ENCODE data around the gene ATG5. TPM values are rescaled to one million over a fixed set of nuclear protein-coding genes. Genes with fewer than 3 reads are reported as not detected.

ATG5 gene
- total RNA-seq, 2 donors from 2014 or later = 32.1 to 38.4 TPM

DNA sequence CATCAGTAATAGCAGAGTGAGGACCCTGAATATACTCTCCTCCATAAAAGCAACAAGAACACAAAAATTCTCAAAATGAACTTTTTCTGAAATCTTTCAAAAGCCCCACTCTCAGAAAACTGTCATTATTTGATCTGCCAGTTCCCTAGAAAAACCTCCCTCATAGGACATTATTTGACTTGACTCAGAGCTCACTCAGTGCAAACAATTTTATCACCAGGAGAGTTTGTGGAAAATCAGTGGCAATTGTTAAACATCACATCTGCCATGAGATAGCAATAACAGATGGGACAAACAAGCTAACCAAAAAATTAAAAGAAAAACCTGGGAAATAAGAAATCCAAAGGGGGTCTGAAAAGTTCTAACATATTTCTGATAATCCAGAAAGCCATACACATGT, 100.0 kb downstream of the ATG5 start:
- H3K9me3 Mint-ChIP-seq = no peaks in the 10 kb centered on the region
- DNase-seq (no peak), ATAC-seq (replicated peaks in 1 of 2) (no peak)
- peaks cover 17% of the 10 kb centered on the region for H3K4me1 Mint-ChIP-seq (ENCODE audit: low read depth)
- H3K36me3 Mint-ChIP-seq (ENCODE audit: insufficient read depth in 2 of 2) = peaks cover 2 to 3% of the 10 kb centered on the region in 2 donors
- H3K27ac Mint-ChIP-seq = peak overlapping the region; percentile 7
- H3K27me3 Mint-ChIP-seq (ENCODE audit: low read depth) = no peaks in the 10 kb centered on the region
- H3K4me3 Mint-ChIP-seq = no peak overlapping the region

- DNase-seq = peak; percentile 73 to 74
- H3K4me3 Mint-ChIP-seq = no peak overlapping the region
- H3K27me3 Mint-ChIP-seq (ENCODE audit: low read depth) = no peaks in the 10 kb centered on the region
- no peaks in the 10 kb centered on the region for H3K9me3 Mint-ChIP-seq
- H3K4me1 Mint-ChIP-seq (ENCODE audit: low read depth) = peaks cover 17% of the 10 kb centered on the region
- peak; percentile 85 to 87 for ATAC-seq (replicated peaks in 1 of 2)
- peak overlapping the region; percentile 76 for H3K27ac Mint-ChIP-seq
- peaks cover 2 to 3% of the 10 kb centered on the region in 2 donors for H3K36me3 Mint-ChIP-seq (ENCODE audit: insufficient read depth in 2 of 2)
Observed at GRCh38 chr6:106223300-106223930, 102.1 kb downstream of the ATG5 start.

- Mint-ChIP-seq H3K27ac (no peak overlapping the region), H3K36me3 (ENCODE audit: insufficient read depth in 2 of 2) (peaks cover 0 to 3% of the 10 kb centered on the region in 2 donors), H3K9me3 (no peaks in the 10 kb centered on the region), H3K4me1 (ENCODE audit: low read depth) (peaks cover 7% of the 10 kb centered on the region), H3K27me3 (ENCODE audit: low read depth) (no peaks in the 10 kb centered on the region), H3K4me3 (no peak overlapping the region)
- no peak for ATAC-seq (replicated peaks in 1 of 2)
- no peak for DNase-seq
Observed at GRCh38 chr6:106220485-106220884, 105.1 kb downstream of the ATG5 start.

DNA sequence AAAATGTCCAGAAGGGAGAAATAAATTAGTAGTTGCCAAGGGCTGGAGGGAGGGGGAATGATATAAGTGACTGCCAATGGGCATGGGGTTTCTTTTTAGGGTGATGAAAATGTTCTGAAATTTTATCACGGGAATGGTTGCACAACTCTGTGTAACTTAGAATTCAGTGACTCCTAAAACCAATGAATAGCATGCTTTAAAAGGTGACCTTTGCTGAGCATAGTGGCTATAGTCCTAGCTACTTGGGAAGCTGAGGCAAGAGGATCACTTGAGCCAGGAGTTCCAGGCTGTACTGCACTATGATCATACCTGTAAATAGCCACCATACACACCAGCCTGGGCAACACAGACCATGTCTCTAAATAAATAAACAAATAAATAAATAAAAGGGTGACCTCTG, 109.0 kb downstream of the ATG5 start:
- no peak overlapping the region for H3K4me3 Mint-ChIP-seq
- no peak overlapping the region for H3K27ac Mint-ChIP-seq
- ATAC-seq (replicated peaks in 1 of 2) (no peak), DNase-seq (no peak)
- H3K27me3 Mint-ChIP-seq (ENCODE audit: low read depth) = no peaks in the 10 kb centered on the region
- H3K36me3 Mint-ChIP-seq (ENCODE audit: insufficient read depth in 2 of 2) = no peaks in the 10 kb centered on the region
- H3K9me3 Mint-ChIP-seq = no peaks in the 10 kb centered on the region
- H3K4me1 Mint-ChIP-seq (ENCODE audit: low read depth) = no peaks in the 10 kb centered on the region

GRCh38 chr6:106215608-106216007, 110.0 kb downstream of the ATG5 start:
- ATAC-seq (replicated peaks in 1 of 2) (no peak), DNase-seq (no peak)
- no peak overlapping the region for H3K4me3 Mint-ChIP-seq
- peaks cover 0 to 3% of the 10 kb centered on the region in 2 donors for H3K36me3 Mint-ChIP-seq (ENCODE audit: insufficient read depth in 2 of 2)
- H3K4me1 Mint-ChIP-seq (ENCODE audit: low read depth) = peaks cover 4% of the 10 kb centered on the region
- no peak overlapping the region for H3K27ac Mint-ChIP-seq
- no peaks in the 10 kb centered on the region for H3K9me3 Mint-ChIP-seq
- H3K27me3 Mint-ChIP-seq (ENCODE audit: low read depth) = no peaks in the 10 kb centered on the region

DNA sequence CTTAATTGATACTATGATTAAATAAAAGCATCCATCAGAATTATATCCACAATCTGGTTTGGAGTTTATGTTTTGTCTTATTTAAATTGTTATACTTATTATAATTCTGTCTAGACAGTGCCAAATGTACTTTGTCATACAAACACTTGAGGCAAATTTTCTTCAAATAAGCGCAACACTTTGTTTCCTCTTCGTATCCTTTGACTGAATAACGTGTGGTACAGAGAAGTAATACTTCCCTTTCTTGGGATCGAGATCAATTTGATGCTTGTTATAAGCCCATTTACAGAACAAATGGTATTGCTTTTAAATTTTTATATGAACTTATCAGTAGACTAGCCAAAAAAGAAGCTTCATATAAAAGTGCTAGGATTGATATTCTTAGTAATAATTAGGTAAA, 111.0 kb downstream of the ATG5 start:
- Mint-ChIP-seq H3K27me3 (ENCODE audit: low read depth) (no peaks in the 10 kb centered on the region), H3K4me1 (ENCODE audit: low read depth) (peaks cover 4% of the 10 kb centered on the region), H3K9me3 (no peaks in the 10 kb centered on the region), H3K4me3 (no peak overlapping the region), H3K36me3 (ENCODE audit: insufficient read depth in 2 of 2) (peaks cover 0 to 3% of the 10 kb centered on the region in 2 donors), H3K27ac (no peak overlapping the region)
- DNase-seq = no peak
- no peak for ATAC-seq (replicated peaks in 1 of 2)

GRCh38 chr6:106213660-106214289, 111.8 kb downstream of the ATG5 start:
- Mint-ChIP-seq H3K27ac (peak overlapping the region; percentile 51), H3K27me3 (ENCODE audit: low read depth) (no peaks in the 10 kb centered on the region), H3K4me3 (no peak overlapping the region), H3K36me3 (ENCODE audit: insufficient read depth in 2 of 2) (peaks cover 0 to 3% of the 10 kb centered on the region in 2 donors), H3K4me1 (ENCODE audit: low read depth) (peaks cover 4% of the 10 kb centered on the region), H3K9me3 (no peaks in the 10 kb centered on the region)
- DNase-seq = no peak
- no peak for ATAC-seq (replicated peaks in 1 of 2)

GRCh38 chr6:106212576-106212975, 113.0 kb downstream of the ATG5 start:
- ATAC-seq (replicated peaks in 1 of 2) (no peak), DNase-seq (no peak)
- Mint-ChIP-seq H3K27me3 (ENCODE audit: low read depth) (no peaks in the 10 kb centered on the region), H3K9me3 (no peaks in the 10 kb centered on the region), H3K36me3 (ENCODE audit: insufficient read depth in 2 of 2) (peaks cover 0 to 7% of the 10 kb centered on the region in 2 donors), H3K27ac (no peak overlapping the region), H3K4me3 (no peak overlapping the region), H3K4me1 (ENCODE audit: low read depth) (peaks cover 5% of the 10 kb centered on the region)

- no peaks in the 10 kb centered on the region for H3K27me3 Mint-ChIP-seq (ENCODE audit: low read depth)
- H3K27ac Mint-ChIP-seq = peak overlapping the region; percentile 95
- ATAC-seq (replicated peaks in 1 of 2) (peak; percentile 46 to 86), DNase-seq (no peak)
- peaks cover 28% of the 10 kb centered on the region for H3K4me1 Mint-ChIP-seq (ENCODE audit: low read depth)
- peaks cover 0 to 3% of the 10 kb centered on the region in 2 donors for H3K9me3 Mint-ChIP-seq
- peaks cover 2 to 14% of the 10 kb centered on the region in 2 donors for H3K36me3 Mint-ChIP-seq (ENCODE audit: insufficient read depth in 2 of 2)
- peak overlapping the region in 1 of 2 donors; percentile 8 for H3K4me3 Mint-ChIP-seq
Observed at GRCh38 chr6:106206905-106207304, 118.7 kb downstream of the ATG5 start.

DNA sequence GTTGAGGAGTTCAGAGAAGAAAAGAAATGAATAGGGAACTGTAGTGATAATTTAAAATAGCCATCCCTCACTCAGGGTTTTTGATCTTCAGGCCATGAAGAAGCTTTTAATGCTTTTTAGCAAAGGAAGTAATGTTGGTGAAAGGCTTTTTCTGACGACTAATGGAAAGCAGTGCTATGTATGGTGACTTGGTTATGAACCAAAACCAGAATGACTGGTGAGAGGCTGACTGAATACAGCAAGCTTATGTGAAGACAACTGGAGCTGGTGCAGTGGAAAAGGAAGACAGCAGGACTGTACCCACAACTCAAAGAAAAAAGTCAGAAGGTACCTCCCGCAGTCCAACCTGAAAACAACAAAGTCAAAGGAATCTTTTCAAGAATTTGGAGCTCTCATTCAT, 120.6 kb downstream of the ATG5 start:
- Mint-ChIP-seq H3K4me3 (no peak overlapping the region), H3K27me3 (ENCODE audit: low read depth) (no peaks in the 10 kb centered on the region), H3K27ac (no peak overlapping the region), H3K36me3 (ENCODE audit: insufficient read depth in 2 of 2) (peaks cover 2 to 12% of the 10 kb centered on the region in 2 donors), H3K4me1 (ENCODE audit: low read depth) (peaks cover 24% of the 10 kb centered on the region), H3K9me3 (peaks cover 0 to 3% of the 10 kb centered on the region in 2 donors)
- ATAC-seq (replicated peaks in 1 of 2) (peak; percentile 25 to 72), DNase-seq (no peak)

DNA sequence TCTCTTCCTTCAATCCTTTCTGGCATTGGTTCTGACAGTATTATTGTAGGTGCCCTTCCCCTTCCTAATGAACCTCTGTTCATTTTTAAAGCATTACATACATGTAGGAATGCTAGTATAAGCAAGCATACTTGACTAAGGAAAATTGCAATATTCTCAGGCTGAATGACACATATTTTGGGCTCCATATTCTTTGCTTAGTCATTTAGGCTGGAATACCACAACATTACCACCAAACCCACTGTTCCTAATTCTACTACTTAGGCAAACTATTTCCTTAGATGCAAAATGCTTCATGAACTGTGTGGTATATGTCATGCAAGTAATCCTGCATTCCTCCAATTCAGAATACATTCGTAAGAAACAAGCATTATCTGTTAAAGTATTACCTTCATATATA, 125.6 kb downstream of the ATG5 start:
- ATAC-seq (replicated peaks in 1 of 2) (no peak), DNase-seq (no peak)
- Mint-ChIP-seq H3K36me3 (ENCODE audit: insufficient read depth in 2 of 2) (peaks cover 13 to 26% of the 10 kb centered on the region in 2 donors), H3K27ac (peak overlapping the region; percentile 1), H3K9me3 (peaks cover 2 to 3% of the 10 kb centered on the region in 2 donors), H3K4me1 (ENCODE audit: low read depth) (peaks cover 38% of the 10 kb centered on the region), H3K4me3 (no peak overlapping the region), H3K27me3 (ENCODE audit: low read depth) (no peaks in the 10 kb centered on the region)

GRCh38 chr6:106199331-106199730, 126.2 kb downstream of the ATG5 start:
- Mint-ChIP-seq H3K36me3 (ENCODE audit: insufficient read depth in 2 of 2) (peaks cover 11 to 23% of the 10 kb centered on the region in 2 donors), H3K9me3 (peaks cover 0 to 2% of the 10 kb centered on the region in 2 donors), H3K27ac (no peak overlapping the region), H3K27me3 (ENCODE audit: low read depth) (no peaks in the 10 kb centered on the region), H3K4me1 (ENCODE audit: low read depth) (peaks cover 38% of the 10 kb centered on the region), H3K4me3 (no peak overlapping the region)
- DNase-seq (no peak), ATAC-seq (replicated peaks in 1 of 2) (no peak)

- peaks cover 0 to 2% of the 10 kb centered on the region in 2 donors for H3K9me3 Mint-ChIP-seq
- no peak for DNase-seq
- H3K4me3 Mint-ChIP-seq = peak overlapping the region; percentile 29 to 78
- peak overlapping the region; percentile 96 for H3K27ac Mint-ChIP-seq
- peaks cover 45% of the 10 kb centered on the region for H3K4me1 Mint-ChIP-seq (ENCODE audit: low read depth)
- H3K27me3 Mint-ChIP-seq (ENCODE audit: low read depth) = no peaks in the 10 kb centered on the region
- ATAC-seq (replicated peaks in 1 of 2) = peak in 1 of 2 donors; percentile 10
- peaks cover 11 to 28% of the 10 kb centered on the region in 2 donors for H3K36me3 Mint-ChIP-seq (ENCODE audit: insufficient read depth in 2 of 2)
Observed at GRCh38 chr6:106197441-106197840, 128.1 kb downstream of the ATG5 start.

All from activated T-cell treated with anti-CD3 and anti-CD28 coated beads, Interleukin-2, amount 50 U/mL, for 72 hours (primary cell).